ENCODE data around the gene CCL1. TPM values are rescaled to one million over a fixed set of nuclear protein-coding genes. Genes with fewer than 3 reads are reported as not detected.

The CCL1 gene
- not detected in 2 replicates for total RNA-seq (2021)
- not detected for Bru-seq, nascent RNA
- not detected for BruChase-seq, experiment 1, labeled RNA remaining after a 2-hour chase
- not detected for BruChase-seq, experiment 2, labeled RNA remaining after a 6-hour chase
- long read RNA-seq, result 0 reads

GRCh38 chr17:34363183-34363661 is at the start of gene CCL1:
CCL1 (minus strand) TSS chr17:34363233; CDS start chr17:34363161, 72 bp downstream.
- no peak within 1 kb of the TSS for H3K4me2 ChIP-seq
- no peaks in the 10 kb centered on the region for H3F3A ChIP-seq (ENCODE audit: insufficient read depth, low read depth)
- no peak within 1 kb of the TSS for H2AFZ ChIP-seq
- no peak for DNase-seq
- ChIA-PET CTCF (no interaction called here), POLR2A (ENCODE audit: unreplicated experiment) (no interaction called here)
- no peak within 1 kb of the TSS for H3K27ac ChIP-seq
- intact Hi-C loops (cut with micrococcal nuclease; ENCODE audit: unreplicated experiment), result no loop called here
- no peak within 1 kb of the TSS for H3K4me3 ChIP-seq
- H3K9me2 ChIP-seq (ENCODE audit: insufficient read depth), result no peaks in the 10 kb centered on the region
- H3K4me1 ChIP-seq (replicated peaks; ENCODE audit: insufficient read depth), result no peaks in the 10 kb centered on the region
- H3K36me3 ChIP-seq (ENCODE audit: low read depth), result no peaks in the 10 kb centered on the region
- BruUV-seq (replicated peaks), result no TSS peak
- peaks cover 12% of the 10 kb centered on the region for H3K27me3 ChIP-seq (ENCODE audit: insufficient read depth, low read depth)
- TF ChIP-seq EZH2 (IDR thresholded peaks at IDR 0.05; ENCODE audit: low read depth), result no peak
- no peak for TF ChIP-seq CTCF (conservative IDR thresholded peaks at IDR 0.05)
- no peaks in the 10 kb centered on the region for H3K9me3 ChIP-seq (ENCODE audit: insufficient read depth, low read depth)
- H3K79me2 ChIP-seq (ENCODE audit: low read depth), result no peaks in the 10 kb centered on the region
- H4K20me1 ChIP-seq (ENCODE audit: insufficient read depth), result no peaks in the 10 kb centered on the region

- no peak overlapping the region for H3K4me3 ChIP-seq
- H3K9me3 ChIP-seq (ENCODE audit: insufficient read depth, low read depth), result no peaks in the 10 kb centered on the region
- no peaks in the 10 kb centered on the region for H3F3A ChIP-seq (ENCODE audit: insufficient read depth, low read depth)
- POLR2A ChIA-PET (ENCODE audit: unreplicated experiment), result no interaction called here
- intact Hi-C loops (cut with micrococcal nuclease; ENCODE audit: unreplicated experiment), result no loop called here
- no peak overlapping the region for H3K4me2 ChIP-seq
- H3K27me3 ChIP-seq (ENCODE audit: insufficient read depth, low read depth), result peaks cover 47% of the 10 kb centered on the region; the same call in 1 of the 2 replicates
- H3K27ac ChIP-seq, result no peak overlapping the region
- H4K20me1 ChIP-seq (ENCODE audit: insufficient read depth), result no peaks in the 10 kb centered on the region
- H2AFZ ChIP-seq, result no peak overlapping the region
- no TSS peak for BruUV-seq (replicated peaks)
- no peaks in the 10 kb centered on the region for H3K4me1 ChIP-seq (replicated peaks; ENCODE audit: insufficient read depth)
- no peaks in the 10 kb centered on the region for H3K79me2 ChIP-seq (ENCODE audit: low read depth)
- H3K36me3 ChIP-seq (ENCODE audit: low read depth), result no peaks in the 10 kb centered on the region
- DNase-seq, result no peak
- CTCF ChIA-PET, result no interaction called here
- no peaks in the 10 kb centered on the region for H3K9me2 ChIP-seq (ENCODE audit: insufficient read depth)
- TF ChIP-seq EZH2 (IDR thresholded peaks at IDR 0.05; ENCODE audit: low read depth) (no peak), CTCF (conservative IDR thresholded peaks at IDR 0.05) (no peak)
These were observed 49.5 kb upstream of the CCL1 start for GRCh38 chr17:34412534-34412933.

GRCh38 chr17:34411646-34412421 is 48.8 kb upstream of the CCL1 start:
- CTCF ChIA-PET, result no interaction called here
- Histone ChIP-seq H2AFZ (no peak overlapping the region), H3K27me3 (ENCODE audit: insufficient read depth, low read depth) (peaks cover 42% of the 10 kb centered on the region; the same call in 1 of the 2 replicates), H3K4me2 (no peak overlapping the region), H3K4me3 (no peak overlapping the region), H4K20me1 (ENCODE audit: insufficient read depth) (no peaks in the 10 kb centered on the region), H3F3A (ENCODE audit: insufficient read depth, low read depth) (no peaks in the 10 kb centered on the region), H3K4me1 (replicated peaks; ENCODE audit: insufficient read depth) (no peaks in the 10 kb centered on the region), H3K36me3 (ENCODE audit: low read depth) (no peaks in the 10 kb centered on the region), H3K27ac (no peak overlapping the region), H3K9me2 (ENCODE audit: insufficient read depth) (no peaks in the 10 kb centered on the region), H3K79me2 (ENCODE audit: low read depth) (no peaks in the 10 kb centered on the region), H3K9me3 (ENCODE audit: insufficient read depth, low read depth) (no peaks in the 10 kb centered on the region)
- TF ChIP-seq CTCF (conservative IDR thresholded peaks at IDR 0.05) (no peak), EZH2 (IDR thresholded peaks at IDR 0.05; ENCODE audit: low read depth) (no peak)
- POLR2A ChIA-PET (ENCODE audit: unreplicated experiment), result no interaction called here
- no TSS peak for BruUV-seq (replicated peaks)
- intact Hi-C loops (cut with micrococcal nuclease; ENCODE audit: unreplicated experiment), result no loop called here
- no peak for DNase-seq
